Stimulated activated CD8-positive, alpha-beta memory T cell treated with anti-CD3 and anti-CD28 coated beads, Interleukin-15, amount 100 ng/mL, for 48 hours (primary cell): Measurements from ENCODE around the gene CCT5.

Experiments
- DNase-seq, 2 donors: peaks; one replicate each; pipeline ENCODE4 v3.0.0-alpha.2; 2020; ENCODE audit warnings: low read depth in 2 of 2

CCT5 gene

GRCh38 chr5:10249948-10250805 is at the start of gene CCT5:
Gene CCT5, plus strand, starts transcription at chr5:10250280. Its CDS starts 61 bp downstream, at chr5:10250341.
- DNase-seq, result peak; percentile 80

GRCh38 chr5:10201223-10201868 is 48.7 kb upstream of the CCT5 start:
- no peak for DNase-seq

- DNase-seq, result no peak
Observed at GRCh38 chr5:10202089-10202910, 47.8 kb upstream of the CCT5 start.

- DNase-seq, result no peak
Observed at GRCh38 chr5:10209004-10209403, 41.1 kb upstream of the CCT5 start.

- DNase-seq, result no peak
Observed at GRCh38 chr5:10213316-10213715, 36.8 kb upstream of the CCT5 start.

- no peak for DNase-seq
Observed at GRCh38 chr5:10214041-10214440, 36.0 kb upstream of the CCT5 start.

- no peak for DNase-seq
Observed at GRCh38 chr5:10215366-10215765, 34.7 kb upstream of the CCT5 start.

GRCh38 chr5:10216107-10216506 is 34.0 kb upstream of the CCT5 start:
- DNase-seq, result no peak

GRCh38 chr5:10218658-10219057 is 31.4 kb upstream of the CCT5 start:
- DNase-seq, result no peak

- no peak for DNase-seq
Observed at GRCh38 chr5:10219068-10219467, 31.0 kb upstream of the CCT5 start.

GRCh38 chr5:10220248-10220647 is 29.8 kb upstream of the CCT5 start:
- no peak for DNase-seq

- DNase-seq, result no peak
Observed at GRCh38 chr5:10222326-10222725, 27.8 kb upstream of the CCT5 start.

- no peak for DNase-seq
Observed at GRCh38 chr5:10227379-10227778, 22.7 kb upstream of the CCT5 start.

GRCh38 chr5:10228288-10228687 is 21.8 kb upstream of the CCT5 start:
- no peak for DNase-seq

GRCh38 chr5:10229306-10230048 is 20.6 kb upstream of the CCT5 start:
- no peak for DNase-seq

GRCh38 chr5:10232386-10232785 is 17.7 kb upstream of the CCT5 start:
- no peak for DNase-seq

GRCh38 chr5:10233011-10233410 is 17.1 kb upstream of the CCT5 start:
- no peak for DNase-seq

- no peak for DNase-seq
Observed at GRCh38 chr5:10233505-10233904, 16.6 kb upstream of the CCT5 start.

GRCh38 chr5:10235350-10235749 is 14.7 kb upstream of the CCT5 start:
- DNase-seq, result no peak

- DNase-seq, result no peak
Observed at GRCh38 chr5:10243660-10244240, 6.3 kb upstream of the CCT5 start.

- no peak for DNase-seq
Observed at GRCh38 chr5:10244342-10244944, 5.6 kb upstream of the CCT5 start.
